Lung (tissue), 12 donors: ENCODE measurements around the gene MYF5. TPM values are rescaled to one million over a fixed set of nuclear protein-coding genes. Genes with fewer than 3 reads are reported as not detected.

Source experiments
- ATAC-seq: fragments of 200-7000 bp; cut with Tn5 transposase; one replicate; pipeline ENCODE4 v1.9.1; 2020; ENCODE audit warnings: moderate number of reproducible peaks; ENCODE audit not compliant: insufficient read depth, low FRiP score
- DNase-seq, 3 donors: peaks; one replicate each; pipeline ENCODE4 v3.0.0-alpha.2; 2013 to 2017
- H3K27ac ChIP-seq, 2 donors: one replicate each; pipeline ENCODE4 v1.5.1; 2013; ENCODE audit warnings: mild to moderate bottlenecking in 2 of 2, moderate library complexity in 2 of 2, control low read depth in 1 of 2, inconsistent platforms in 1 of 2, low read depth in 1 of 2, low read length in 1 of 2
- H3K27me3 ChIP-seq, 3 donors: one replicate each; pipeline ENCODE4 v1.5.1; 2013; ENCODE audit warnings: low read length in 2 of 3; ENCODE audit not compliant: control insufficient read depth in 3 of 3, insufficient read depth in 3 of 3
- H3K36me3 ChIP-seq, 4 donors: one replicate each; pipeline ENCODE4 v1.5.1; 2013; ENCODE audit warnings: low read length in 4 of 4, mild to moderate bottlenecking in 1 of 4, moderate library complexity in 1 of 4; ENCODE audit not compliant: control insufficient read depth in 4 of 4, insufficient read depth in 4 of 4
- H3K4me1 ChIP-seq, 5 donors: one replicate each; pipeline ENCODE4 v1.5.1; 2013; ENCODE audit warnings: low read length in 5 of 5, mild to moderate bottlenecking in 2 of 5, moderate library complexity in 1 of 5; ENCODE audit not compliant: control insufficient read depth in 5 of 5, insufficient read depth in 5 of 5
- H3K4me3 ChIP-seq: one replicate; pipeline ENCODE4 v1.5.1; 2013; ENCODE audit warnings: mild to moderate bottlenecking, control low read depth, moderate library complexity
- H3K9ac ChIP-seq, 2 donors: one replicate each; pipeline ENCODE4 v1.5.1; 2013; ENCODE audit warnings: low read length in 2 of 2, control low read depth in 1 of 2; ENCODE audit not compliant: insufficient read depth in 1 of 2
- H3K9me3 ChIP-seq, 4 donors: one replicate each; pipeline ENCODE4 v1.5.1; 2013; ENCODE audit warnings: low read length in 3 of 4, mild to moderate bottlenecking in 1 of 4, moderate library complexity in 1 of 4; ENCODE audit not compliant: control insufficient read depth in 4 of 4, insufficient read depth in 3 of 4
- whole genome bisulfite sequencing, 2 donors: extraction: QIAGEN DNeasy Blood & Tissue Kit; methylation state at CpG; one replicate each; pipeline ENCODE4 v1.1.7; 2013; 5-methylcytosine and 5-hydroxymethylcytosine counted together
- polyA plus RNA-seq, 2 donors: library from polyadenylated mRNA; stranded (reverse); fragments of 200-250 nt; gene quantifications; one replicate each; pipeline ENCODE4 v1.2.1, GENCODE V29; 2013
- total RNA-seq, 2 donors: library from RNA; depleted of rRNA in 1 of 2; stranded (reverse); fragments of >200 nt in 1 of 2; gene quantifications; one replicate each; pipeline ENCODE4 v1.2.1, GENCODE V29; 2014 to 2021
- TF ChIP-seq, protein P1 (sequence below): IDR thresholded peaks from 2 replicates; pipeline ENCODE4 v1.5.1; 2012; ENCODE audit warnings: mild to moderate bottlenecking; ENCODE audit errors: control extremely low read depth, extremely low read depth
- donor health status: control.
- donor health status: control.
- donor health status: Bipolar disorder and iron deficiency.
- donor health status: healthy.
- donor health status: DM: yes; HTN: yes; CAD: no.

Gene MYF5
- total and polyA plus RNA-seq, 4 donors = not detected

DNA sequence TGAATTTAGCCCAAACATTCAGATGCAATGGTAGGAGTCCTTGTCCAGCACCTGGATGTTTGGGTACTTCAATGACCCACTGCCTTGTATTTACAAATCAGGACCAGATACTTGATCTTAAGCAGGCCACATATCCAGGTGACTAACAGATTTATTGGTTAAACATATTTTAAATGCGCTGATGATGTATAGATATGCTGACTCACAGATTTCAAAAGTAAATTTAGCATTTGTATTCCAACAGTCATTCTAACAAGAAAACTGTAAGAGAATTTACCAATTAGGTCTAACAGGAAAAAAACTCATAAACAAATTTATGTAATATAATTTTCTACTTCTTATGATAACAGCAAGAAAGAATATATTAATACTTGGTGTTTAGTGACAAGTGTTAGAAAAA lies 38.7 kb upstream of the MYF5 start:
- ATAC-seq = no peak
- no peak overlapping the region for H3K9ac ChIP-seq
- H3K4me1 ChIP-seq = no peaks in the 10 kb centered on the region
- no peaks in the 10 kb centered on the region for H3K36me3 ChIP-seq
- WGBS, 2 donors = 89 to 93% methylated on average over 1 of the region's 1 CpG
- no peak for DNase-seq
- no peak overlapping the region for H3K4me3 ChIP-seq
- TF ChIP-seq, protein P1, sequence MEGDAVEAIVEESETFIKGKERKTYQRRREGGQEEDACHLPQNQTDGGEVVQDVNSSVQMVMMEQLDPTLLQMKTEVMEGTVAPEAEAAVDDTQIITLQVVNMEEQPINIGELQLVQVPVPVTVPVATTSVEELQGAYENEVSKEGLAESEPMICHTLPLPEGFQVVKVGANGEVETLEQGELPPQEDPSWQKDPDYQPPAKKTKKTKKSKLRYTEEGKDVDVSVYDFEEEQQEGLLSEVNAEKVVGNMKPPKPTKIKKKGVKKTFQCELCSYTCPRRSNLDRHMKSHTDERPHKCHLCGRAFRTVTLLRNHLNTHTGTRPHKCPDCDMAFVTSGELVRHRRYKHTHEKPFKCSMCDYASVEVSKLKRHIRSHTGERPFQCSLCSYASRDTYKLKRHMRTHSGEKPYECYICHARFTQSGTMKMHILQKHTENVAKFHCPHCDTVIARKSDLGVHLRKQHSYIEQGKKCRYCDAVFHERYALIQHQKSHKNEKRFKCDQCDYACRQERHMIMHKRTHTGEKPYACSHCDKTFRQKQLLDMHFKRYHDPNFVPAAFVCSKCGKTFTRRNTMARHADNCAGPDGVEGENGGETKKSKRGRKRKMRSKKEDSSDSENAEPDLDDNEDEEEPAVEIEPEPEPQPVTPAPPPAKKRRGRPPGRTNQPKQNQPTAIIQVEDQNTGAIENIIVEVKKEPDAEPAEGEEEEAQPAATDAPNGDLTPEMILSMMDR = no peak
- H3K27ac ChIP-seq = no peak overlapping the region
- no peaks in the 10 kb centered on the region for H3K9me3 ChIP-seq
- no peaks in the 10 kb centered on the region for H3K27me3 ChIP-seq

DNA sequence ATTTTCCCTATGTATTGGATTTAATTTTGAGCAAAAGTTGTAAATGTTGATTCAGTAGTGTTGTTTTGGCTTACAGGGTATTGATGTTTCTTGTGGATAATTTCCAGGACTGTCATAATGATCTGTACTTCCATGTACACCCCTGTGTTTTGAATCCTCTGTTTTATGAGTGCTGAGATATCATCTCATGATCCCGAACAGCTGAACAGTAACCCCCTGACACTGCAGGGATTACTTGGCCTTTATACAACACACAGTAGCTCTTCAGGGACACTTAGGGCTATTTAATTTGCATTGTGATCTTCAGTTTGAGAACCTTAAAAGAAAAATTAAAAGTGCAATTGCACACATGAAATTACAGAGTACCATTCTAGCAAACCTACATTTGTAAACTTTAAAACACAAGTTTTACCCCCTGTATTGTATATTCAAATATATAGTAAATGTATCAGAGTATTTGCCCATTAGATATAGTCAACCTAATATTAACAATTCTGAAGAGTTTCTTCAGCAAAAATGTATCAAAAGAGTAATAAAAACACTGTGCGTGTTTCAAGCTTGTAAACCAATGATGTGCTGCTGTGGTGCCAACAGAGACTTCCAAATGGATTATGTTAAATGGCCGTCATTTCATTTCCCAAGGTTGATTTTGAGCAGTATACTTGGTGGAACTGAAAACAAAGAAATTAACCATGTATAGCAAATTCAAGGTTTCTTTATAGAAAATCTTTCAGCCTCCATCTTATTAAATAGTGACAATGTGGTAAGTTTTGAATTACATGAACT lies 37.2 kb upstream of the MYF5 start:
- Histone ChIP-seq H3K9ac (no peak overlapping the region), H3K4me1 (no peaks in the 10 kb centered on the region), H3K36me3 (no peaks in the 10 kb centered on the region), H3K27me3 (no peaks in the 10 kb centered on the region), H3K4me3 (no peak overlapping the region), H3K9me3 (no peaks in the 10 kb centered on the region), H3K27ac (no peak overlapping the region)
- DNase-seq (no peak), ATAC-seq (no peak)
- WGBS, 2 donors = 87 to 93% methylated on average over 3 of the region's 3 CpGs
- TF ChIP-seq, protein P1 = no peak

DNA sequence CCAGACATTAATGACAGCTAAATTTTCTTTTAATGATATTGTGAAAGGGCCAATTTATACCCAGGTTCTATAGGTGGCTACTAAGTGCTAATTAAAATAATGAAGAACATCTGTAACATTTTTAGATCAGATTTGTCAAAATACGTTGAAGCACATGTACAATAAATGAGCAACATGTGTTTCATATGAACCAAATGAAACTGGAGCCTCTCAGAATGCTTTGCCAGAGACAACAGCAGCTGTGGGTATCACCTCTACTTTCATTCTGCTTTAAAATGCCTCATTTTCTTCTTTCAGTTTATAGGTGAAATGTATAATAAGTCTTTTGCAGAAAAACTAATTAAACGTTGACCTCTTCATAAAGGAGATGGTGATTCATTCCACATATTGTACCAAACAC lies 35.4 kb upstream of the MYF5 start:
- no peak overlapping the region for H3K9ac ChIP-seq
- TF ChIP-seq, protein P1 = no peak
- no peaks in the 10 kb centered on the region for H3K9me3 ChIP-seq
- ATAC-seq (no peak), DNase-seq (no peak)
- no peaks in the 10 kb centered on the region for H3K27me3 ChIP-seq
- H3K27ac ChIP-seq = no peak overlapping the region
- no peaks in the 10 kb centered on the region for H3K36me3 ChIP-seq
- no peaks in the 10 kb centered on the region for H3K4me1 ChIP-seq
- WGBS, 2 donors = 88 to 91% methylated on average over 2 of the region's 2 CpGs
- no peak overlapping the region for H3K4me3 ChIP-seq

GRCh38 chr12:80681786-80682185 lies 34.9 kb upstream of the MYF5 start:
- no peak overlapping the region for H3K9ac ChIP-seq
- no peak overlapping the region for H3K27ac ChIP-seq
- no peak overlapping the region for H3K4me3 ChIP-seq
- no peaks in the 10 kb centered on the region for H3K9me3 ChIP-seq
- no peaks in the 10 kb centered on the region for H3K36me3 ChIP-seq
- H3K27me3 ChIP-seq = no peaks in the 10 kb centered on the region
- H3K4me1 ChIP-seq = no peaks in the 10 kb centered on the region
- DNase-seq (no peak), ATAC-seq (no peak)
- 88 to 90% methylated on average over 3 of the region's 3 CpGs for WGBS, 2 donors
- TF ChIP-seq, protein P1 = no peak
